ENCODE measurements around the gene ABCC4.

GRCh38 chr13:95118541-95119324 lies 182.5 kb downstream of the ABCC4 start:
- no peak for TF ChIP-seq EZH2 (IDR thresholded peaks at IDR 0.05; ENCODE audit: borderline replicate concordance, insufficient read depth, low read depth, low read length, poor library complexity, severe bottlenecking)
- TF ChIP-seq, protein P1, sequence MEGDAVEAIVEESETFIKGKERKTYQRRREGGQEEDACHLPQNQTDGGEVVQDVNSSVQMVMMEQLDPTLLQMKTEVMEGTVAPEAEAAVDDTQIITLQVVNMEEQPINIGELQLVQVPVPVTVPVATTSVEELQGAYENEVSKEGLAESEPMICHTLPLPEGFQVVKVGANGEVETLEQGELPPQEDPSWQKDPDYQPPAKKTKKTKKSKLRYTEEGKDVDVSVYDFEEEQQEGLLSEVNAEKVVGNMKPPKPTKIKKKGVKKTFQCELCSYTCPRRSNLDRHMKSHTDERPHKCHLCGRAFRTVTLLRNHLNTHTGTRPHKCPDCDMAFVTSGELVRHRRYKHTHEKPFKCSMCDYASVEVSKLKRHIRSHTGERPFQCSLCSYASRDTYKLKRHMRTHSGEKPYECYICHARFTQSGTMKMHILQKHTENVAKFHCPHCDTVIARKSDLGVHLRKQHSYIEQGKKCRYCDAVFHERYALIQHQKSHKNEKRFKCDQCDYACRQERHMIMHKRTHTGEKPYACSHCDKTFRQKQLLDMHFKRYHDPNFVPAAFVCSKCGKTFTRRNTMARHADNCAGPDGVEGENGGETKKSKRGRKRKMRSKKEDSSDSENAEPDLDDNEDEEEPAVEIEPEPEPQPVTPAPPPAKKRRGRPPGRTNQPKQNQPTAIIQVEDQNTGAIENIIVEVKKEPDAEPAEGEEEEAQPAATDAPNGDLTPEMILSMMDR (IDR thresholded peaks at IDR 0.05), result no peak
